Keratinocyte (primary cell): ENCODE data around the gene KBTBD6.
"Not testable (repeated sequence)": the region's sequence is repeated elsewhere in the genome, so short reads cannot be mapped to it uniquely, and the experiment has no call there.

Experiments used
- EZH2 ChIP-seq: IDR thresholded peaks from one replicate; pipeline ENCODE4 v1.6.1; 2012; ENCODE audit warnings: inconsistent platforms, mild to moderate bottlenecking, low read length, moderate library complexity
- TF ChIP-seq, protein P1 (sequence below), 3 experiments: IDR thresholded peaks in 1 of 3; conservative IDR thresholded peaks in 1 of 3; optimal IDR thresholded peaks in 1 of 3; 2 replicates in 2 of 3; 3 replicates in 1 of 3; pipeline versions ENCODE3 to v1.5.1; 2011; ENCODE audit warnings: low read length in 3 of 3, mild to moderate bottlenecking in 3 of 3, moderate library complexity in 2 of 3, control low read depth in 1 of 3, inconsistent platforms in 1 of 3; ENCODE audit not compliant: insufficient read depth in 2 of 3; ENCODE audit errors: extremely low read depth in 1 of 3

DNA sequence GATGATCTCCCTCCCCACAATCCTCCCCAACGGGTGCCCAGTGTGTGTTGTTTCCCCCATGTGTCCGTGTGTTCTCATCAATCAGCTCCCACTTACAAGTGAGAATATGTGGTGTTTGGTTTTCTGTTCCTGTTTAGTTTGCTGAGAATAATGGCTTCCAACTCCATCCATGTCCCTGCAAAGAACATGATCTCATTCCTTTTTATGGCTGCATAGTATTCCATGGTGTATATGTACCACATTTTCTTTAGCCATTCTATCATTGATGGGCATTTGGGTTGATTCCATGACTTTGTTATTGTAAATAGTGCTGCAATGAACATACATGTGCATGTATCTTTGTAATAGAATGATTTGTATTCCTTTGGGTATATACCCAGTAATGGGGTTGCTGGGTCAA lies 36.9 kb downstream of the KBTBD6 start:
- TF ChIP-seq, protein P1, sequence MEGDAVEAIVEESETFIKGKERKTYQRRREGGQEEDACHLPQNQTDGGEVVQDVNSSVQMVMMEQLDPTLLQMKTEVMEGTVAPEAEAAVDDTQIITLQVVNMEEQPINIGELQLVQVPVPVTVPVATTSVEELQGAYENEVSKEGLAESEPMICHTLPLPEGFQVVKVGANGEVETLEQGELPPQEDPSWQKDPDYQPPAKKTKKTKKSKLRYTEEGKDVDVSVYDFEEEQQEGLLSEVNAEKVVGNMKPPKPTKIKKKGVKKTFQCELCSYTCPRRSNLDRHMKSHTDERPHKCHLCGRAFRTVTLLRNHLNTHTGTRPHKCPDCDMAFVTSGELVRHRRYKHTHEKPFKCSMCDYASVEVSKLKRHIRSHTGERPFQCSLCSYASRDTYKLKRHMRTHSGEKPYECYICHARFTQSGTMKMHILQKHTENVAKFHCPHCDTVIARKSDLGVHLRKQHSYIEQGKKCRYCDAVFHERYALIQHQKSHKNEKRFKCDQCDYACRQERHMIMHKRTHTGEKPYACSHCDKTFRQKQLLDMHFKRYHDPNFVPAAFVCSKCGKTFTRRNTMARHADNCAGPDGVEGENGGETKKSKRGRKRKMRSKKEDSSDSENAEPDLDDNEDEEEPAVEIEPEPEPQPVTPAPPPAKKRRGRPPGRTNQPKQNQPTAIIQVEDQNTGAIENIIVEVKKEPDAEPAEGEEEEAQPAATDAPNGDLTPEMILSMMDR (optimal IDR thresholded peaks at IDR 0.05 in 1 of 3, IDR thresholded peaks at IDR 0.05 in 1 of 3, conservative IDR thresholded peaks at IDR 0.05 in 1 of 3; ENCODE audit: extremely low read depth in 1 of 3, insufficient read depth in 2 of 3, low read length in 3 of 3): not testable (repeated sequence)
- not testable (repeated sequence) for TF ChIP-seq EZH2
